ENCODE measurements around the gene TACO1.
A peak's percentile ranks its signal among the peaks of the same experiment; 100 is the strongest.

TACO1 gene

GRCh38 chr17:63600569-63601438 lies at the start of gene TACO1:
Gene TACO1, plus strand, starts transcription at chr17:63600895. Its CDS starts 189 bp downstream, at chr17:63601084.
- peak within 1 kb of the TSS; percentile 88 for H3K4me3 ChIP-seq (ENCODE audit: low read length)
- H3K36me3 ChIP-seq (ENCODE audit: insufficient read depth, low read length): peaks cover 22% of the 10 kb centered on the region
- no peaks in the 10 kb centered on the region for H3K9me3 ChIP-seq (ENCODE audit: low read length)
- peak within 1 kb of the TSS; percentile 96 for H2AFZ ChIP-seq (ENCODE audit: low read depth, low read length)
- H3K27me3 ChIP-seq (ENCODE audit: insufficient read depth, low read length): no peaks in the 10 kb centered on the region
- H3K4me1 ChIP-seq (ENCODE audit: insufficient read depth, low read length): peaks cover 13% of the 10 kb centered on the region

GRCh38 chr17:63552211-63552610 lies 48.5 kb upstream of the TACO1 start:
- H3K9me3 ChIP-seq (ENCODE audit: low read length): no peaks in the 10 kb centered on the region
- H3K4me1 ChIP-seq (ENCODE audit: insufficient read depth, low read length): peaks cover 15% of the 10 kb centered on the region
- no peak overlapping the region for H2AFZ ChIP-seq (ENCODE audit: low read depth, low read length)
- no peaks in the 10 kb centered on the region for H3K36me3 ChIP-seq (ENCODE audit: insufficient read depth, low read length)
- peak overlapping the region; percentile 94 for H3K4me3 ChIP-seq (ENCODE audit: low read length)
- H3K27me3 ChIP-seq (ENCODE audit: insufficient read depth, low read length): no peaks in the 10 kb centered on the region

- no peaks in the 10 kb centered on the region for H3K36me3 ChIP-seq (ENCODE audit: insufficient read depth, low read length)
- no peaks in the 10 kb centered on the region for H3K27me3 ChIP-seq (ENCODE audit: insufficient read depth, low read length)
- H2AFZ ChIP-seq (ENCODE audit: low read depth, low read length): no peak overlapping the region
- H3K9me3 ChIP-seq (ENCODE audit: low read length): no peaks in the 10 kb centered on the region
- H3K4me3 ChIP-seq (ENCODE audit: low read length): no peak overlapping the region
- peaks cover 15% of the 10 kb centered on the region for H3K4me1 ChIP-seq (ENCODE audit: insufficient read depth, low read length)
These were observed 45.1 kb upstream of the TACO1 start for GRCh38 chr17:63555500-63556156.

- H2AFZ ChIP-seq (ENCODE audit: low read depth, low read length): no peak overlapping the region
- no peaks in the 10 kb centered on the region for H3K9me3 ChIP-seq (ENCODE audit: low read length)
- no peak overlapping the region for H3K4me3 ChIP-seq (ENCODE audit: low read length)
- H3K27me3 ChIP-seq (ENCODE audit: insufficient read depth, low read length): no peaks in the 10 kb centered on the region
- no peaks in the 10 kb centered on the region for H3K36me3 ChIP-seq (ENCODE audit: insufficient read depth, low read length)
- peaks cover 10% of the 10 kb centered on the region for H3K4me1 ChIP-seq (ENCODE audit: insufficient read depth, low read length)
These were observed 43.3 kb upstream of the TACO1 start for GRCh38 chr17:63557416-63557815.

GRCh38 chr17:63558441-63558840 lies 42.3 kb upstream of the TACO1 start:
- no peaks in the 10 kb centered on the region for H3K4me1 ChIP-seq (ENCODE audit: insufficient read depth, low read length)

GRCh38 chr17:63561819-63562218 lies 38.9 kb upstream of the TACO1 start:
- Histone ChIP-seq H3K27me3 (ENCODE audit: insufficient read depth, low read length) (no peaks in the 10 kb centered on the region), H3K9me3 (ENCODE audit: low read length) (no peaks in the 10 kb centered on the region), H3K4me3 (ENCODE audit: low read length) (no peak overlapping the region), H2AFZ (ENCODE audit: low read depth, low read length) (no peak overlapping the region), H3K4me1 (ENCODE audit: insufficient read depth, low read length) (no peaks in the 10 kb centered on the region), H3K36me3 (ENCODE audit: insufficient read depth, low read length) (peaks cover 2% of the 10 kb centered on the region)

More at GRCh38 chr17:63558441-63558840, 42.3 kb upstream of the TACO1 start:
- no peaks in the 10 kb centered on the region for H3K9me3 ChIP-seq (ENCODE audit: low read length)
- H3K4me3 ChIP-seq (ENCODE audit: low read length): no peak overlapping the region
- no peaks in the 10 kb centered on the region for H3K27me3 ChIP-seq (ENCODE audit: insufficient read depth, low read length)
- H3K36me3 ChIP-seq (ENCODE audit: insufficient read depth, low read length): no peaks in the 10 kb centered on the region
- no peak overlapping the region for H2AFZ ChIP-seq (ENCODE audit: low read depth, low read length)

- Histone ChIP-seq H3K36me3 (ENCODE audit: insufficient read depth, low read length) (peaks cover 2% of the 10 kb centered on the region), H3K9me3 (ENCODE audit: low read length) (no peaks in the 10 kb centered on the region), H3K27me3 (ENCODE audit: insufficient read depth, low read length) (no peaks in the 10 kb centered on the region), H3K4me3 (ENCODE audit: low read length) (no peak overlapping the region), H2AFZ (ENCODE audit: low read depth, low read length) (no peak overlapping the region), H3K4me1 (ENCODE audit: insufficient read depth, low read length) (no peaks in the 10 kb centered on the region)
These were observed 37.4 kb upstream of the TACO1 start for GRCh38 chr17:63563339-63563738.

- Histone ChIP-seq H3K4me3 (ENCODE audit: low read length) (no peak overlapping the region), H3K9me3 (ENCODE audit: low read length) (no peaks in the 10 kb centered on the region), H3K27me3 (ENCODE audit: insufficient read depth, low read length) (no peaks in the 10 kb centered on the region), H3K4me1 (ENCODE audit: insufficient read depth, low read length) (no peaks in the 10 kb centered on the region), H2AFZ (ENCODE audit: low read depth, low read length) (no peak overlapping the region), H3K36me3 (ENCODE audit: insufficient read depth, low read length) (peaks cover 2% of the 10 kb centered on the region)
These were observed 36.1 kb upstream of the TACO1 start for GRCh38 chr17:63564562-63564961.

- Histone ChIP-seq H3K4me1 (ENCODE audit: insufficient read depth, low read length) (no peaks in the 10 kb centered on the region), H2AFZ (ENCODE audit: low read depth, low read length) (no peak overlapping the region), H3K9me3 (ENCODE audit: low read length) (no peaks in the 10 kb centered on the region), H3K36me3 (ENCODE audit: insufficient read depth, low read length) (peaks cover 2% of the 10 kb centered on the region), H3K4me3 (ENCODE audit: low read length) (no peak overlapping the region), H3K27me3 (ENCODE audit: insufficient read depth, low read length) (no peaks in the 10 kb centered on the region)
These were observed 33.5 kb upstream of the TACO1 start for GRCh38 chr17:63567229-63567628.

- H3K36me3 ChIP-seq (ENCODE audit: insufficient read depth, low read length): peaks cover 2% of the 10 kb centered on the region
- no peaks in the 10 kb centered on the region for H3K4me1 ChIP-seq (ENCODE audit: insufficient read depth, low read length)
- no peaks in the 10 kb centered on the region for H3K27me3 ChIP-seq (ENCODE audit: insufficient read depth, low read length)
- H2AFZ ChIP-seq (ENCODE audit: low read depth, low read length): no peak overlapping the region
- H3K4me3 ChIP-seq (ENCODE audit: low read length): no peak overlapping the region
- H3K9me3 ChIP-seq (ENCODE audit: low read length): no peaks in the 10 kb centered on the region
These were observed 32.1 kb upstream of the TACO1 start for GRCh38 chr17:63568563-63568962.

GRCh38 chr17:63571632-63572310 lies 28.9 kb upstream of the TACO1 start:
- Histone ChIP-seq H3K27me3 (ENCODE audit: insufficient read depth, low read length) (no peaks in the 10 kb centered on the region), H3K36me3 (ENCODE audit: insufficient read depth, low read length) (no peaks in the 10 kb centered on the region), H3K4me1 (ENCODE audit: insufficient read depth, low read length) (no peaks in the 10 kb centered on the region), H2AFZ (ENCODE audit: low read depth, low read length) (no peak overlapping the region), H3K9me3 (ENCODE audit: low read length) (no peaks in the 10 kb centered on the region), H3K4me3 (ENCODE audit: low read length) (no peak overlapping the region)

GRCh38 chr17:63573634-63574033 lies 27.1 kb upstream of the TACO1 start:
- H3K27me3 ChIP-seq (ENCODE audit: insufficient read depth, low read length): no peaks in the 10 kb centered on the region
- H3K4me1 ChIP-seq (ENCODE audit: insufficient read depth, low read length): no peaks in the 10 kb centered on the region
- peaks cover 7% of the 10 kb centered on the region for H3K36me3 ChIP-seq (ENCODE audit: insufficient read depth, low read length)
- H2AFZ ChIP-seq (ENCODE audit: low read depth, low read length): no peak overlapping the region
- no peak overlapping the region for H3K4me3 ChIP-seq (ENCODE audit: low read length)
- no peaks in the 10 kb centered on the region for H3K9me3 ChIP-seq (ENCODE audit: low read length)
